HG03575 (cell line): ENCODE results near the gene CYBA.
"Not testable (repeated sequence)": the region's sequence is repeated elsewhere in the genome, so short reads cannot be mapped to it uniquely, and the experiment has no call there.

Experiments
- ATAC-seq: cut with Tn5 transposase; IDR thresholded peaks from one replicate; pipeline ENCODE4 v1.9.1; 2021; ENCODE audit not compliant: unreplicated experiment, insufficient number of reproducible peaks, low FRiP score; ENCODE audit errors: extremely low read depth

Gene CYBA

GRCh38 chr16:88618956-88619667 lies 31.7 kb downstream of the CYBA start:
- no peak for ATAC-seq

GRCh38 chr16:88618182-88618955 lies 32.5 kb downstream of the CYBA start:
- no peak for ATAC-seq

GRCh38 chr16:88617268-88618031 lies 33.4 kb downstream of the CYBA start:
- ATAC-seq = no peak

- ATAC-seq = no peak
Observed at GRCh38 chr16:88616736-88617135, 34.1 kb downstream of the CYBA start.

- no peak for ATAC-seq
Observed at GRCh38 chr16:88616320-88616719, 34.5 kb downstream of the CYBA start.

GRCh38 chr16:88614818-88615580 lies 35.9 kb downstream of the CYBA start:
- ATAC-seq = no peak

- no peak for ATAC-seq
Observed at GRCh38 chr16:88613911-88614817, 36.7 kb downstream of the CYBA start.

GRCh38 chr16:88613293-88613692 lies 37.6 kb downstream of the CYBA start:
- no peak for ATAC-seq

- no peak for ATAC-seq
Observed at GRCh38 chr16:88610909-88611812, 39.7 kb downstream of the CYBA start.

GRCh38 chr16:88610080-88610479 lies 40.8 kb downstream of the CYBA start:
- no peak for ATAC-seq

GRCh38 chr16:88609426-88609825 lies 41.4 kb downstream of the CYBA start:
- ATAC-seq = not testable (repeated sequence)

- ATAC-seq = no peak
Observed at GRCh38 chr16:88608076-88608475, 42.8 kb downstream of the CYBA start.

- ATAC-seq = no peak
Observed at GRCh38 chr16:88606148-88606757, 44.6 kb downstream of the CYBA start.

- ATAC-seq = no peak
Observed at GRCh38 chr16:88605186-88606147, 45.4 kb downstream of the CYBA start.

GRCh38 chr16:88602091-88602490 lies 48.8 kb downstream of the CYBA start:
- ATAC-seq = no peak
